ENCODE measurements around the gene SPATS2.

DNA sequence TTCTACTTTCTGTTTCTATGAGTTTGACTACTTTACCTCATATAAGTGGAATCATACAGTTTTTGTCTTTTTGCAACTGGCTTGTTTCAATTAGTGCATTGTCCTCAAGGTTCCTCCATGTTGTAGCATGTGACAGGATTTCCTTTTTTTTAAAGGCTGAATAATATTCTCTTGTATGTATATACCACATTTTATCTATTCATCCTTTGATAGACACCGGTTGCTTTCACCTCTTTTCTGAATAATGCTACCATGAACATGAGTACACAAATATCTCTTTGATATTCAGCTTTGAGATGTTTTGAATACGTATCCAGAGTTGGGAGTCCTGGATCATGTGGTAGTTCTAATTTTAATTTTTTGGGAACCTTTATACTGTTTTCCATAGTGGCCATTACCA is 65.4 kb downstream of the SPATS2 start:
- TF ChIP-seq EZH2 (IDR thresholded peaks at IDR 0.05) (no peak), POLR2A (IDR thresholded peaks at IDR 0.05; ENCODE audit: borderline replicate concordance, extremely low read depth, insufficient read depth, insufficient read length) (no peak), RAD21 (IDR thresholded peaks at IDR 0.05; ENCODE audit: low read depth) (no peak), POLR2AphosphoS5 (IDR thresholded peaks at IDR 0.05; ENCODE audit: low read depth, low read length) (no peak)
- TF ChIP-seq, protein P1, sequence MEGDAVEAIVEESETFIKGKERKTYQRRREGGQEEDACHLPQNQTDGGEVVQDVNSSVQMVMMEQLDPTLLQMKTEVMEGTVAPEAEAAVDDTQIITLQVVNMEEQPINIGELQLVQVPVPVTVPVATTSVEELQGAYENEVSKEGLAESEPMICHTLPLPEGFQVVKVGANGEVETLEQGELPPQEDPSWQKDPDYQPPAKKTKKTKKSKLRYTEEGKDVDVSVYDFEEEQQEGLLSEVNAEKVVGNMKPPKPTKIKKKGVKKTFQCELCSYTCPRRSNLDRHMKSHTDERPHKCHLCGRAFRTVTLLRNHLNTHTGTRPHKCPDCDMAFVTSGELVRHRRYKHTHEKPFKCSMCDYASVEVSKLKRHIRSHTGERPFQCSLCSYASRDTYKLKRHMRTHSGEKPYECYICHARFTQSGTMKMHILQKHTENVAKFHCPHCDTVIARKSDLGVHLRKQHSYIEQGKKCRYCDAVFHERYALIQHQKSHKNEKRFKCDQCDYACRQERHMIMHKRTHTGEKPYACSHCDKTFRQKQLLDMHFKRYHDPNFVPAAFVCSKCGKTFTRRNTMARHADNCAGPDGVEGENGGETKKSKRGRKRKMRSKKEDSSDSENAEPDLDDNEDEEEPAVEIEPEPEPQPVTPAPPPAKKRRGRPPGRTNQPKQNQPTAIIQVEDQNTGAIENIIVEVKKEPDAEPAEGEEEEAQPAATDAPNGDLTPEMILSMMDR (IDR thresholded peaks at IDR 0.05 in 2 of 3, conservative IDR thresholded peaks at IDR 0.05 in 1 of 3; ENCODE audit: borderline replicate concordance in 1 of 3, insufficient read depth in 1 of 3, low read depth in 2 of 3, low read length in 2 of 3): no peak
